HG03442 (cell line): Measurements from ENCODE around the gene CORO6.
A peak's percentile ranks its signal among the peaks of the same experiment; 100 is the strongest.
"Not testable (repeated sequence)": the region's sequence is repeated elsewhere in the genome, so short reads cannot be mapped to it uniquely, and the experiment has no call there.

ENCODE experiments used
- ATAC-seq: cut with Tn5 transposase; IDR thresholded peaks from one replicate; pipeline ENCODE4 v1.9.1; 2021; ENCODE audit warnings: mild to moderate bottlenecking, moderate library complexity; ENCODE audit not compliant: unreplicated experiment

CORO6 gene

GRCh38 chr17:29622337-29623282, at the start of gene CORO6:
Gene CORO6 (minus strand): TSS chr17:29622912. CDS start chr17:29621421, 1,491 bp downstream.
- ATAC-seq: peak; percentile 37

- no peak for ATAC-seq
Measured at GRCh38 chr17:29671661-29672060, 48.9 kb upstream of the CORO6 start.

- no peak for ATAC-seq
Measured at GRCh38 chr17:29669266-29669665, 46.6 kb upstream of the CORO6 start.

- ATAC-seq: no peak
Measured at GRCh38 chr17:29667969-29668368, 45.3 kb upstream of the CORO6 start.

DNA sequence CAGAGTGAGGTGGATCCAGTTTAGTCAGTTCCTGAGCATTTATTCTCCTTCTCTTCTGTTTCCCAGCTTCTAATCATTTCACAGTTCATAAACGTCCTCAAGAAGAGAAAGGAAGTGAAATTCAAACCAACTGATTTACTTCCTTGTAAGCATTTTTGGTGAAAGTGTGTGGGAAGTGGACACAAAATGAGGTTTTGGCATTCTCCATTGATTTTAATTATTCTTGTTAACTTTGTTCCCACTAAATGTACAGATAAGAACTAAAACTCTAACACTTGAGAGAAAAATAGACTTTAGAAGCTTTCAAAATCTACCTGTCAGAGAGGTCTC, 42.7 kb upstream of the CORO6 start:
- no peak for ATAC-seq

DNA sequence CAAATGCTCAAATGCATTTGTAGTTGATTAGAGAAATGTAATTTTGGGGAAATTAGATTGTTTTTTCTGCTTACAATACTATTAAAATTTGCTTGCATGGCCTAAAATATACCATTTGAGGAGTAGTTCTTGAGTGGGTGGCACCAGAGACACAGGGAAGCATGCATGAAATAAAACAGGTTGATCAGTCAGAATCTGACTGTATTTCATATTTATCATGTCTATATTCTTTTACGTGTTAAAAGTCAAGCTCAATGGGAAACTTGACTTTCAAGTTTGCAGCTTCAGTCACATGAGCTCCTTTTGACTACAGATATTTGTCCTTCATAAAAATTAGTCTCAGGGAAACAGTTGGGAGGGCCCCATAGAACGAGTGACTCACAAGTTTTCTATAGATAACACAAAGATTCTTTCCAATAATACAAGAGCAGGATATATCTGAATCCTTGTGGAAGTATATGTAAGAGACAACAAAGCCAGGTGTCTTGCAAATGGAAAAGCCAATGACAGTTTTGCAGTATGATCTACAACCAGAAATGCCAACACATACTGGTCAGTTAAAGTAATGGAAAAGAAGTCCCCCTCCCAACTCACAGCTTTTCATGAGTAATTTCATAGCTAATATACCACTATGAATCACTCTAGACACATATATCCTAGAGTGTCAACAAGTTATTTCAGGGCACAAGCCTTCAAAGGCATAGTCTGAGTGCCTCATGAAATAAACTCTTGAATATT, 42.2 kb upstream of the CORO6 start:
- ATAC-seq: no peak

GRCh38 chr17:29663155-29663554, 40.4 kb upstream of the CORO6 start:
- ATAC-seq: no peak

DNA sequence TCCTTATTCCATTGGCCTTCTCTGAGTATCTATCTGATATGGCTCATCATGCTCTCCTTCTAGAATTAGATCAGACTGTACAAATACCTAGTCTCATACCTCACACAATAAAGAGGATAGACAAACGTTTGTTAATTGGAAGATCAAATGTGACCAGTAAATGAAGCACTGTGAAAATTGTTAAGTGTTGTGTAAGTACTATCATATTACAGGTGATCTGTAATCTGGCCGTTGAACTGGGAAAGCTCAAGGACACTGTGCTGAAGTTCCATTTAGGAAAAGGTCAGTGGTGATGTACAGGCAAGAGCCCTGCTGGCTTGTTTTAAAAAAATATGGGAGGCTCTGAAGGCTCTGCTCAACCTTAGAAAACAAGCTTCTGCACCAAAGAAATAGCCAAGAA, 38.5 kb upstream of the CORO6 start:
- ATAC-seq: no peak

GRCh38 chr17:29659155-29659554, 36.4 kb upstream of the CORO6 start:
- ATAC-seq: no peak

DNA sequence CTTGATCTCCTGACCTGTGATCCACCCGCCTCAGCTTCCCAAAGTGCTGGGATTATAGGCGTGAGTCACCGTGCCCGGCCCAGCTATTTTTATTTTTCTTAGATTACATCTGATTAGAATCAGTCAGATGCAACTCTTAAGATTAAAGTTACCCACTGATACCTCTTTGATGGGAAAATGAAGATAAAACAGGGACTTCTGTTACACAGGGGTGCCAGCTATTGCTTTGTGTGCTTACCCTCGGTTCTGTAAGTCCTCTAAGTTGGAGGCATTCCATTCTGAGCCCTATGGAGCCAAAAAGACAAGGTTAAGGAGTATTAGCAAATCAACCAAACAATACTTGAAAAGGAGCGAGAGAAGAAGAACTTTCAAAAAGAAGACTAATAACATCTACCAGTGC, 32.6 kb upstream of the CORO6 start:
- no peak for ATAC-seq

GRCh38 chr17:29653995-29654714, 31.4 kb upstream of the CORO6 start:
- no peak for ATAC-seq

DNA sequence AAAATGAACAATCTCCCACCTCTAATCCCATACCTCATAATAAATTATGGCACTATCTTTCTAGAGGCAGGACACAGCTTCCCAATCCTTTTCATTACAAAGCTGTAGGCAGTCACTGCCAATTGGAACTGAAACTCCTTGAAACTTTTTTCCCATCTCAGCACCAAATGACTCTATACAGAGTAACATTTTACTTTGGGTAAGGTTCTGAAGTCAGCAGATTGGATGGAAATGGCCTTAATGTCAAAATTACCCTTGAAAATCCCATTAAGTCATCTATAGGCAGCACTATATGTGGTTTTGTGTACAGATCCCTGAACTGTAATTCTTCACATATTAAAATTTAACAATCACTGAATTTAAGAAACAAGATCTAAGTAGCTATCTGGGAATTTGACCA, 30.3 kb upstream of the CORO6 start:
- no peak for ATAC-seq

GRCh38 chr17:29651913-29652312, 29.2 kb upstream of the CORO6 start:
- ATAC-seq: not testable (repeated sequence)

DNA sequence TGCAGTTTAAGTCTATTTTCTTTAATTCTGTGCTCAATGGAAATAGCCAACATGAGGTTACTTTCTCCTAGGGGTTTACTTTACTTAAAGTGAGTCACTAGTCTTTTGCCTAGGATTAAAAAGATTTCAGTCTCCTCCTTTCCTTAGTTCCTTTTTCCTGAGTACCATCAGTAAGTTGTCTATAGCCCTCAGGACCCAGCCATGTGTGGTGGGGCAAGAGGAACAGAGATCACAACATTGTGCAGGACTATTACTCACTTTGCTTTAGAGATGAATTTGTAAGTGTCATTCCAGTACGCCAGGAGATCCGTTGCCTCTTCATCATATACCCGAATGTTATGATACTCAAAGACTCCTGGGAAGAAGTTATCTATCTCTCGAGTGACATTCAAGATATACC, 27.7 kb upstream of the CORO6 start:
- no peak for ATAC-seq

DNA sequence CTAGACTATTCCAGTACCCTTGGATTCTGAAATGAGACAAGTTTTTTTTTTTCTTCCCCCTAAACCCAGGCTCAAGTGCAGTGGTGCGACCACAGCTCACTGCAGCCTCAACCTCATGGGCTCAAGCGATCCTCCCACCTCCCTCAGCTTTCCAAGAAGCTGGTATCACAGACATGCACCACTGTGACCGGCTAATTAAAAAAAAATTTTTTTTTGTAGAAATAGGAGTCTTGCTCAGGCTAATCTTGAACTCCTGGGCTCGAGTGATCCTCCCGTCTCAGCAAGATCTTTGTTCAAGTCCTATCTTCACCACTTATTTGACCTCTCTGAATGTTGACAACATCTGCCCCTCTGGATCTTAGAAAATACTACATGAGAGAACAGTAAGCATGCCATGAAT, 26.6 kb upstream of the CORO6 start:
- ATAC-seq: no peak

DNA sequence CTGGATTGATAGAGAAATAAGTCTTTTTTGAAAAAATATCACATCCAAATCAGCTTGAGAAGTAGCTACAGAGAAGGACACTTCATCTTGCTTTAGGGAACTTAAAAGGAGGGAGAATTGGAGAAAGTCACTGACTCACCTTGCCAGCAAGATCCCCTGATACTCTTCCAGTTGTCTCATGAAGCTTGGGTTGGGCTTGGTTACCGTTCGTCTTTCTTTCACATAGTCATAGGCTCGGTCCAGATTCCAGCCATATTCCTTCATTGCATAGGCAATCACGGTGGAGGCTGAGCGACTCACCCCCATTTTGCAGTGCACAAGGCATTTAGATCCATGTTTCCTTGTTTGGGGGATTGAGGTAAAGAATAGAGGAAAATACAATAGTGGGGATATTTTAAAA, 25.3 kb upstream of the CORO6 start:
- no peak for ATAC-seq

DNA sequence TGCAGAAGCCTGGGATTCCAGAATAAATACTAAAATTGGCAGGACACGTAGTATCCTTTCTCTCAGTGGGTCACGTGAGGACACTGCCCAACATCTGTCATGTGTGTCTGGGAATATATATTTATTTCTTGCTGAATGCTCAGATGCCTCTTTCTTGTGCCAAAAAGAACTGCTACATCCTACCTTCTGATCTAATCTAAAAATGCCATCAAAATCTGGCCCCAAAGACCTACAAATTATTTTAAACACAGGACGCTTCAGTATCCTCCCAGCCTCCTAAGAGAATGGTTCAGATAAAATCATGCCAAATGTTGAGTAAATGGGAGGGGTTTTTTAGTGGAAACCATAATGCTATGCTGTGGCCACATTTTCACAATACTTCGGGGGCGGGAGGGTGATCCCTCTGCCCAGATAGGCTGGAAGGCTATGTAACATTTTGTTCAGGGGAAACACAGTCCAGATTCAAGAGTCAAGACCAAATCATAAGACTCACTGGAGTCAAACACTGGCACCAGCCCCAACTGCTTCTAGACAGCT, 22.9 kb upstream of the CORO6 start:
- no peak for ATAC-seq

GRCh38 chr17:29643817-29644160, 21.1 kb upstream of the CORO6 start:
- no peak for ATAC-seq

- no peak for ATAC-seq
Measured at GRCh38 chr17:29642171-29642611, 19.5 kb upstream of the CORO6 start.

DNA sequence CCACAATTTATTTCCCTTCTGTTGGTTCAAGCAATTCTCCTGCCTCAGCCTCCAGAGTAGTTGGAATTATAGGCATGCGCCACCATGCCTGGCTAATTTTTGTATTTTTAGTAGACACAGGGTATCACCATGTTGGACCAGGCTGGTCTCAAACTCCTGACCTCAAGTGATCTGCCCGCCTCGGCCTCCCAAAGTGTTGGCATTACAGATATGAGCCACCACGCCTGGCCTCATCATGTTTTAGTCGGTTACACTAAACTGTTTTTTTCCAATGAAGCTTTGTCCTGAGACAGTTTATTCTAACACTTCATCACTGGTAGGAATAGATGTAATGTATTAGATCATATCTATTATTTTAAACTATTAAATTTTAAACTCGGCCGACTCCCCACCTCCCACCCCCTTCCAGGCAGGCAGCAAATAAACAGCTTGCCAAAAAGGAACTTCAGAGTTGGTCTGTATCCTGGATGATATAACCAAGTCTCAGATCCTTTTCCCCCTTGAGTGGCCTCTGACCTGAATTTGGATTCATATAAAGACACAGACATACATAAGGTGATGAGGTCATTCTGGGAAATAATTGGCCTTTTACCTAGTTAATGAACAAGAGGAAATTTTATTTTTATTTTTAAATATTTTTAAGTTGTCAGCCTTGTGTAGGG, 18.4 kb upstream of the CORO6 start:
- no peak for ATAC-seq

DNA sequence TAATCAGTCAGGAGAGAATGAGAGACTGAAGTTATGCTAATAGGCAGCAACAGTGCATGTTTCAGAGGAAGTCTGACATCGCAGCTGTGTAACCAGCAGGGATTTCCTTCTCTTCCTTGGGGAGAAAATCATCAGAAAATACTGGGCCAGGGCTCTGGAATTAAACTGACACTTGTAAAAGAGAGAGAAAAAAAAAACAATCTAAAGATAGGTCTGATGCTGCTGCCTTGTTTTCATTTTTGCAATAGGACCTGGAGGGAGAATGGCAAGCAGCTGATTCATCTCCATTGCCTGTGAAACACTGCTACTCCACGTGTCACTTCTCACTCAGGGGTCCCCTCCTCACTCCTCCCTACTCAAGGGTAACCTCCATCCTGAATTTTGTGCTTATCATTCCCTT, 17.7 kb upstream of the CORO6 start:
- no peak for ATAC-seq
